Subcutaneous adipose tissue (tissue), 4 donors: ENCODE measurements around the gene PHACTR4. TPM values are rescaled to one million over a fixed set of nuclear protein-coding genes. Genes with fewer than 3 reads are reported as not detected.

Source experiments
- CTCF ChIP-seq: fragments of 450-650 bp; IDR thresholded peaks from one replicate; pipeline ENCODE4 v1.5.1; 2016; ENCODE audit warnings: low read depth, mild to moderate bottlenecking, control low read depth, antibody characterized with exemption, moderate library complexity
- total RNA-seq, 4 donors: library from RNA; depleted of rRNA; stranded (reverse); fragments of >200 nt; gene quantifications; one replicate each; pipeline ENCODE4 v1.1.0, GENCODE V29; 2016

Gene PHACTR4
- total RNA-seq, 4 donors from 2014 or later = 15.4 to 24.9 (median 19.1) TPM

GRCh38 chr1:28428990-28429520, 59.5 kb downstream of the PHACTR4 start:
- TF ChIP-seq CTCF = no peak

- TF ChIP-seq CTCF = no peak
These were observed 66.8 kb downstream of the PHACTR4 start for GRCh38 chr1:28436211-28436769.

- no peak for TF ChIP-seq CTCF
These were observed 67.9 kb downstream of the PHACTR4 start for GRCh38 chr1:28437264-28437923.

- TF ChIP-seq CTCF = no peak
These were observed 68.6 kb downstream of the PHACTR4 start for GRCh38 chr1:28437924-28438699.

GRCh38 chr1:28439320-28439719, 69.8 kb downstream of the PHACTR4 start:
- no peak for TF ChIP-seq CTCF

GRCh38 chr1:28441674-28442073, 72.1 kb downstream of the PHACTR4 start:
- no peak for TF ChIP-seq CTCF

GRCh38 chr1:28443550-28443949, 74.0 kb downstream of the PHACTR4 start:
- TF ChIP-seq CTCF = no peak
